Astrocyte of the spinal cord (primary cell): ENCODE results near the gene STK11IP.

ENCODE experiments used
- DNase-seq: peaks from one replicate; pipeline ENCODE4 v3.0.0; 2011; ENCODE audit warnings: low read depth, low spot score
- H3K4me3 ChIP-seq: 2 replicates; pipeline ENCODE4 v1.5.1; 2011; ENCODE audit warnings: low read depth, mild to moderate bottlenecking, low read length, moderate library complexity
- in situ Hi-C: cut with HindIII; loops from 2 replicates; pipeline ENCODE4 v1.10.0; 2017; ENCODE audit warnings: low sequenced_read_pairs
- TF ChIP-seq, protein P1 (sequence below): IDR thresholded peaks from 2 replicates; pipeline ENCODE4 v1.5.1; 2012; ENCODE audit warnings: low read depth, mild to moderate bottlenecking, low read length, inconsistent platforms

The STK11IP gene

GRCh38 chr2:219634171-219634940 lies 36.7 kb downstream of the STK11IP start:
- no peak for DNase-seq
- no peak overlapping the region for H3K4me3 ChIP-seq
- in situ Hi-C loops: no loop called here
- TF ChIP-seq, protein P1, sequence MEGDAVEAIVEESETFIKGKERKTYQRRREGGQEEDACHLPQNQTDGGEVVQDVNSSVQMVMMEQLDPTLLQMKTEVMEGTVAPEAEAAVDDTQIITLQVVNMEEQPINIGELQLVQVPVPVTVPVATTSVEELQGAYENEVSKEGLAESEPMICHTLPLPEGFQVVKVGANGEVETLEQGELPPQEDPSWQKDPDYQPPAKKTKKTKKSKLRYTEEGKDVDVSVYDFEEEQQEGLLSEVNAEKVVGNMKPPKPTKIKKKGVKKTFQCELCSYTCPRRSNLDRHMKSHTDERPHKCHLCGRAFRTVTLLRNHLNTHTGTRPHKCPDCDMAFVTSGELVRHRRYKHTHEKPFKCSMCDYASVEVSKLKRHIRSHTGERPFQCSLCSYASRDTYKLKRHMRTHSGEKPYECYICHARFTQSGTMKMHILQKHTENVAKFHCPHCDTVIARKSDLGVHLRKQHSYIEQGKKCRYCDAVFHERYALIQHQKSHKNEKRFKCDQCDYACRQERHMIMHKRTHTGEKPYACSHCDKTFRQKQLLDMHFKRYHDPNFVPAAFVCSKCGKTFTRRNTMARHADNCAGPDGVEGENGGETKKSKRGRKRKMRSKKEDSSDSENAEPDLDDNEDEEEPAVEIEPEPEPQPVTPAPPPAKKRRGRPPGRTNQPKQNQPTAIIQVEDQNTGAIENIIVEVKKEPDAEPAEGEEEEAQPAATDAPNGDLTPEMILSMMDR: no peak

- in situ Hi-C loops: no loop called here
- DNase-seq: no peak
- TF ChIP-seq, protein P1: no peak
- no peak overlapping the region for H3K4me3 ChIP-seq
These were observed 37.5 kb downstream of the STK11IP start for GRCh38 chr2:219634951-219635751.

DNA sequence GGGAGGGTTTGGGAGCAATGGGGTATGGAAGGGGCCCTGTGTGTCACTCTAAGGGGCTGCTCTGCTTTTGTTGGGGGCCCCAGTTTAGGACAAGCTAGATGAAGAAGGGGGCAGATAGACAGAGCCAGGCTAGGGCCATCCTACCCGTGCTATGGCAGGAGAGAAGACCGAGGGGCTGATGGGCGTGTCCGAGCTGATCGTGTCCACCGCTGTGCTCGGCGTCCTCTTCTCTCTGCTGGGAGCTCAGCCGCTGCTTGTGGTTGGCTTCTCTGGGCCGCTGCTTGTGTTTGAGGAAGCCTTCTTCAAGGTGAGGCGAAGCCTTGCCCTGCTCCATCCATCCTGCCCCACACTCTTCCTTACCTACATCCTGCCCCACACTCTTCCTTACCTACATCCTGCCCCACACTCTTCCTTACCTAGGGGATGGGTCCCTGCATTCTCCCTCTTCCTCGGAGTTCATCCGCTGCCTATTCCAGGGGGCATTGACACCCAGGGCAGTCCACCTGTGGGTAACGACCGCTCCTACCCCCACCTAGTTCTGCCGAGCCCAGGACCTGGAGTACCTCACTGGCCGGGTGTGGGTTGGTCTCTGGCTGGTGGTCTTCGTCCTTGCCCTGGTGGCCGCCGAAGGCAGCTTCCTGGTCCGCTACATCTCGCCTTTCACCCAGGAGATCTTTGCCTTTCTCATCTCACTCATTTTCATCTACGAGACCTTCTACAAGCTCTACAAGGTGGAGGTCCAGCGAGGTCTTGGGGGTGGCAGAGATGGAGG lies 38.7 kb downstream of the STK11IP start:
- TF ChIP-seq, protein P1: no peak
- H3K4me3 ChIP-seq: no peak overlapping the region
- DNase-seq: no peak
- in situ Hi-C loops: no loop called here

GRCh38 chr2:219636941-219637841 lies 39.5 kb downstream of the STK11IP start:
- no peak for DNase-seq
- TF ChIP-seq, protein P1: no peak
- no peak overlapping the region for H3K4me3 ChIP-seq
- in situ Hi-C loops: no loop called here

DNA sequence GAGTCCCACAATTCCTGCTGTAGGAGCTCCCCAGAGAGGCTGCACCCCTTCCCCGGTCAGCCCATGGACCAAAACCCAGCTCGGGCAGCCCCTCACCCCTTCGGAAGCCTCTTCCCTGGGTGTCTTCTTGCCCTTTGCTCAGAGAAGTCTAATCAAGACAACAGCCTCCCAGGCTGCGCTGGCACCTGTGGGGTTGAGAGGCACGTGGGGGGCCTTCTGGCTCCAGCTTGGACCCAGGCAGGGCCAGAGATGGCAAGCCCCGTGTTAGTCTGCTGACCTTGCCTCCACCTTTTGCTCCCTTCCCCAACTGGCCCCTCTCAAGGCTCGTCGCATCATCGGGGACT lies 40.2 kb downstream of the STK11IP start:
- in situ Hi-C loops: no loop called here
- TF ChIP-seq, protein P1: no peak
- H3K4me3 ChIP-seq: no peak overlapping the region
- DNase-seq: no peak
